ENCODE data around the gene ARHGAP26.

The ARHGAP26 gene

DNA sequence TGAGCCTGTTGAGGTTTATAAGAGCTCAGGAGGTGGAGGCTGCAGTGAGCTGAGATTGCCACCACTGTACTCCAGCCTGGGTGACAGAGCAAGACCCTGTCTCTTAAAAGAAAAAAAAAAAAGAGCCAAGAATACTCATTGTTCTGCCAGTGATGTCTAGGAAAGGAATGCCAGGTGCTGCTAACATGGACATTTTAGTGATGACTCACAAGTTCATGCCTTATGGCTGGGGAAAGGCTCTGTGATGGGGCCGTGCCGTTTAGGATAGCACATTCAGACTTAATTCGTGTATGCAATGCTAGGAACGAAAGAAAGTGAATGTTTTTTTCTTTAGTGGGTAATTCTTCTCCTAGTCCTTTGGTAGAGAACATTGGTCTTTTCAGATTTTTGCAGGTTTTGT is 134.2 kb downstream of the ARHGAP26 start:
- H3K27ac ChIP-seq: no peak overlapping the region
- no peaks in the 10 kb centered on the region for H3K27me3 ChIP-seq (ENCODE audit: insufficient read depth, low read depth)
- no peak overlapping the region for H3K4me3 ChIP-seq (IDR thresholded peaks at IDR 0.05; ENCODE audit: insufficient read depth, low read depth, low read length)
- H3K9ac ChIP-seq: no peak overlapping the region
- H3K4me2 ChIP-seq: no peak overlapping the region
- H3K79me2 ChIP-seq (ENCODE audit: insufficient read depth, low read depth): no peaks in the 10 kb centered on the region
- H2AFZ ChIP-seq (ENCODE audit: low read depth): no peak overlapping the region
- H4K20me1 ChIP-seq (ENCODE audit: insufficient read depth): no peaks in the 10 kb centered on the region
- H3K4me1 ChIP-seq (ENCODE audit: low read depth, poor library complexity, severe bottlenecking): no peaks in the 10 kb centered on the region
- H3K36me3 ChIP-seq (ENCODE audit: insufficient read depth): no peaks in the 10 kb centered on the region
- TF ChIP-seq, protein P1, sequence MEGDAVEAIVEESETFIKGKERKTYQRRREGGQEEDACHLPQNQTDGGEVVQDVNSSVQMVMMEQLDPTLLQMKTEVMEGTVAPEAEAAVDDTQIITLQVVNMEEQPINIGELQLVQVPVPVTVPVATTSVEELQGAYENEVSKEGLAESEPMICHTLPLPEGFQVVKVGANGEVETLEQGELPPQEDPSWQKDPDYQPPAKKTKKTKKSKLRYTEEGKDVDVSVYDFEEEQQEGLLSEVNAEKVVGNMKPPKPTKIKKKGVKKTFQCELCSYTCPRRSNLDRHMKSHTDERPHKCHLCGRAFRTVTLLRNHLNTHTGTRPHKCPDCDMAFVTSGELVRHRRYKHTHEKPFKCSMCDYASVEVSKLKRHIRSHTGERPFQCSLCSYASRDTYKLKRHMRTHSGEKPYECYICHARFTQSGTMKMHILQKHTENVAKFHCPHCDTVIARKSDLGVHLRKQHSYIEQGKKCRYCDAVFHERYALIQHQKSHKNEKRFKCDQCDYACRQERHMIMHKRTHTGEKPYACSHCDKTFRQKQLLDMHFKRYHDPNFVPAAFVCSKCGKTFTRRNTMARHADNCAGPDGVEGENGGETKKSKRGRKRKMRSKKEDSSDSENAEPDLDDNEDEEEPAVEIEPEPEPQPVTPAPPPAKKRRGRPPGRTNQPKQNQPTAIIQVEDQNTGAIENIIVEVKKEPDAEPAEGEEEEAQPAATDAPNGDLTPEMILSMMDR (conservative IDR thresholded peaks at IDR 0.05; ENCODE audit: low read depth, low read length): no peak

DNA sequence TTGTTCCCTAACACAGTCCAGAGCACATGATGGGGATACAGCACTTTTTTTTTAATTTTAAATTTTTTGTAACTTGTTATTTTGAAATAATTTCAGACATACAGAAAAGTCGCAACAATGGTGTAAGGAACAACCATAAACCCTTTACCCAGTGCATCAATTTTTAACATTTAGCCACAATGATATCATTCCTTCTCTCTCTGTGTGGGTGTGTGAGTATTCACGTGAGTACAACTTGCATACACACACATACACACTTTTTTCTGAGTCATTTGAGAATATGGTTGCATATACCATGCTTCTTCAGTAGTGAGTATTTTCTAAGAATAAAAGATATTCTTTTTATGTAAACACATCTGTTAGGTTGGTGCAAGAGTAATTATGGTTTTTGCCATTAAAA is 135.2 kb downstream of the ARHGAP26 start:
- Histone ChIP-seq H3K79me2 (ENCODE audit: insufficient read depth, low read depth) (no peaks in the 10 kb centered on the region), H3K4me2 (no peak overlapping the region), H2AFZ (ENCODE audit: low read depth) (no peak overlapping the region), H3K27me3 (ENCODE audit: insufficient read depth, low read depth) (no peaks in the 10 kb centered on the region), H4K20me1 (ENCODE audit: insufficient read depth) (no peaks in the 10 kb centered on the region), H3K27ac (no peak overlapping the region), H3K4me1 (ENCODE audit: low read depth, poor library complexity, severe bottlenecking) (no peaks in the 10 kb centered on the region), H3K4me3 (IDR thresholded peaks at IDR 0.05; ENCODE audit: insufficient read depth, low read depth, low read length) (no peak overlapping the region), H3K36me3 (ENCODE audit: insufficient read depth) (no peaks in the 10 kb centered on the region), H3K9ac (no peak overlapping the region)
- TF ChIP-seq, protein P1 (conservative IDR thresholded peaks at IDR 0.05; ENCODE audit: low read depth, low read length): no peak

DNA sequence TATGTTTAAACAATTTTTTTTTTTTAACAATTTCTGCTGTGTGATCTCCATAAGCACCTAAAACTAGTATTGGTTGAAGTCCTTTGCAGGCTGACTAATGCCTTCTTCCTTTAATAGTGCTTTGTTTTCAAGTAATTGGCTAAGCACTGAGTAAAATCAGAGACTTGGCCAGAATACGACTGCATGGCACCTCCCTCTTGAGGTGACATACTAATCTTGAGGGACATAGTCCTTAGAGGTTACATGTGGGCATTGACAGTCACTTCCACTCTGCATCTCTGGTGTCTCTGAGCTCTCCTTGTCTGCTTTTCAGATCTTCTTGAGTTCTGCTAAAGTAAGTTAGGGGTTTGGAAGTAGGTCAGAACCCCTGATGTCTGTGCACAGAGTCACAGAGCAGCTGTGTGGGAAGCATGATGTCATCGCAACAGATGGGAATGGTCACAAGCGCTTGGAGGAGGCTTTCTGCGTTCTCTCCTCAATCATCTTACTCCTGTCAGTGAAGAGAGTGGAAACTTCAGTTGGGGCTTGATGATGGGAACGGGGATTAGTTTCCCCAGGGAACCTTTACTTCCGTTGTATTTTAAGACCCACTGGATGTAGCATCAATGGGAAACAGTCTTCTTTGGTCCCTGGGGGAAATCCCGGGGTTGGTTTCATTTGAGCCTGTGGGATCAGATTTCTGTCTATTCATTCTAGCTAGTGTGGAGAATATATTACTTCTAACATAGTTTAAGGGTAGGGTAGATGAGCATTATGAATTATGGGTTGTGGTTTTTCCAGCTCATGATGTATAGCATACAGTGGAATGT is 136.9 kb downstream of the ARHGAP26 start:
- Histone ChIP-seq H3K4me1 (ENCODE audit: low read depth, poor library complexity, severe bottlenecking) (no peaks in the 10 kb centered on the region), H3K79me2 (ENCODE audit: insufficient read depth, low read depth) (no peaks in the 10 kb centered on the region), H3K9ac (no peak overlapping the region), H4K20me1 (ENCODE audit: insufficient read depth) (no peaks in the 10 kb centered on the region), H3K4me2 (no peak overlapping the region), H3K27ac (no peak overlapping the region), H3K4me3 (IDR thresholded peaks at IDR 0.05; ENCODE audit: insufficient read depth, low read depth, low read length) (no peak overlapping the region), H3K27me3 (ENCODE audit: insufficient read depth, low read depth) (no peaks in the 10 kb centered on the region), H3K36me3 (ENCODE audit: insufficient read depth) (no peaks in the 10 kb centered on the region), H2AFZ (ENCODE audit: low read depth) (no peak overlapping the region)
- TF ChIP-seq, protein P1 (conservative IDR thresholded peaks at IDR 0.05; ENCODE audit: low read depth, low read length): no peak

DNA sequence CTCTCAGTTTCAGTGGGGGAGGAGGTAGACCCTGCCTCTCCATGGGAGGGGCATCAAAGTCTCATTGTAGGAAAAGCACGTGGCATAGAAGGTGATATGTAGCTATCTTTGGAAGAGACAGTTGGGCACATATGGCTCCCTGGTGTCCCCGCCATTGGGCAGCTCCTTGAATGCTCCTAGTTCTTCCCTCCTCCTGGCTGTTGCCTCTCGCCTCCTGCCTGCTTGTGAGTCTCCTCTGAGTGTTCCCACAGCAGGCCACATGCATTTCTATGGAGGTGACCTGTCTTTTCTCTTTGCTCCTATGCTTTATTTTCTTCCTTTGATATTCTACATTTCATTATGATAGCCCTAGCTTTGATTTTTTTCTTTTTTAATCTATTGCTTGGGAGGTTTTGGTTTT is 138.5 kb downstream of the ARHGAP26 start:
- H2AFZ ChIP-seq (ENCODE audit: low read depth): no peak overlapping the region
- H3K4me3 ChIP-seq (IDR thresholded peaks at IDR 0.05; ENCODE audit: insufficient read depth, low read depth, low read length): no peak overlapping the region
- no peaks in the 10 kb centered on the region for H4K20me1 ChIP-seq (ENCODE audit: insufficient read depth)
- no peak overlapping the region for H3K4me2 ChIP-seq
- no peaks in the 10 kb centered on the region for H3K27me3 ChIP-seq (ENCODE audit: insufficient read depth, low read depth)
- no peaks in the 10 kb centered on the region for H3K4me1 ChIP-seq (ENCODE audit: low read depth, poor library complexity, severe bottlenecking)
- H3K9ac ChIP-seq: no peak overlapping the region
- no peak overlapping the region for H3K27ac ChIP-seq
- H3K79me2 ChIP-seq (ENCODE audit: insufficient read depth, low read depth): no peaks in the 10 kb centered on the region
- no peaks in the 10 kb centered on the region for H3K36me3 ChIP-seq (ENCODE audit: insufficient read depth)
- TF ChIP-seq, protein P1 (conservative IDR thresholded peaks at IDR 0.05; ENCODE audit: low read depth, low read length): no peak
